Left cardiac atrium (tissue), 4 donors: ENCODE data around the gene ADGRA1. TPM values are rescaled to one million over a fixed set of nuclear protein-coding genes. Genes with fewer than 3 reads are reported as not detected.
"Not testable (repeated sequence)": the region's sequence is repeated elsewhere in the genome, so short reads cannot be mapped to it uniquely, and the experiment has no call there.

Experiments used
- ATAC-seq, 2 donors: fragments of 200-7000 bp; cut with Tn5 transposase; one replicate each; pipeline ENCODE4 v1.9.1; 2020; ENCODE audit warnings: mild to moderate bottlenecking in 2 of 2, moderate library complexity in 2 of 2
- DNase-seq: peaks from one replicate; pipeline ENCODE4 v3.0.0-alpha.2; 2020
- intact Hi-C, 2 donors: fragments of 100-400 bp; cut with DNase I; formaldehyde crosslinking; loops; one replicate each; pipeline versions ENCODE4 v1.14.1 to v1.15.1; 2022 to 2023
- total RNA-seq, 2 donors: library from RNA; stranded (reverse); fragmentation: NEBNext Ultra II Directional; extraction: Animal tissue kit (Norgen Biotek cat#: 25700); gene quantifications; one replicate each; pipeline ENCODE4 v1.2.1, GENCODE V29; 2021
- donor health status: DM: no; HTN: yes; CAD: no.
- donor health status: DM: no; HTN: yes; CAD: no; lungs with severe emphysema.
- donor health status: DM: yes; HTN: yes; CAD: no.
- donor health status: Dilated cardiomyopathy.

Gene ADGRA1
- total RNA-seq, 2 donors from 2014 or later, result 0.10 TPM; not detected in 1

DNA sequence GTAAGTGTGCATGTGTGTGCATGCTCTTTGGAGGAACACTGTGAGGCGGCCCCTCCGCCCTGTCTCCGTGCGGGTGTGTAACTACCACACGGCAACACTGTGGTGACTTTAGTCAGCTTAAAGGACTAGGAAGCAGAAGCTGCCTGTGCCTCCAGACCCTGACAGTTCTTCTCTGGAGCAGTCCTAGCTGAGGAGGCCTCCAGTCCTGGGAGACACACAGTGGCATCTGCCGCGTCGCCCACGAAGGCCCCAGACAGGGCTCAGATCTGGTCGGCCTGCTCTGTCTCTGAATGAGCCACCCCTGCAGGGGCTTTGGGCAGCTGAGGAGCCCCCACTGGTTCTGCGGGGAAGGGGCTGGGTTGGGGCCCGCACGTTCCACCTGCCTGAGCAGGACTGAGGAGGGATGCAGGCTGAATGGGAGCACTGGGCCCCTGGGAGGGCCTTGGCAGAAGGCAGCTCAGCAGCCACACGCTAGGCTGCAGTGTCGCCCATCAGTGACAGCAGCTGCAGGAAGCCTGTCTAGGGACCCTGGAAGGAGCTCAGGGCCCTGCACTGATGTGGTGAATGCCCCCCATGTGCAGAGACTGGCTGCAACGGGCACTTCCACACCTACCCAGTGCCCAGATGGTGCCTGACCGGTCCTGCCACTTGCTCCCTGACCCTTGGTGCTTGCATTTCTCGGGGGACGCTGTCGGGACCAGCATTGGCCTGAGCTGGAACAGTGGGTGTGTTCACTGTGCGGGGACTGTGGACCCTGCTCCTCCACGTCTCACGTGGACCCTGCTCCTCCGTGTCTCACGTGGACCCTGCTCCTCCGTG, 45.0 kb downstream of the ADGRA1 start:
- ATAC-seq (no peak), DNase-seq (no peak)
- intact Hi-C loops, result no loop called here

DNA sequence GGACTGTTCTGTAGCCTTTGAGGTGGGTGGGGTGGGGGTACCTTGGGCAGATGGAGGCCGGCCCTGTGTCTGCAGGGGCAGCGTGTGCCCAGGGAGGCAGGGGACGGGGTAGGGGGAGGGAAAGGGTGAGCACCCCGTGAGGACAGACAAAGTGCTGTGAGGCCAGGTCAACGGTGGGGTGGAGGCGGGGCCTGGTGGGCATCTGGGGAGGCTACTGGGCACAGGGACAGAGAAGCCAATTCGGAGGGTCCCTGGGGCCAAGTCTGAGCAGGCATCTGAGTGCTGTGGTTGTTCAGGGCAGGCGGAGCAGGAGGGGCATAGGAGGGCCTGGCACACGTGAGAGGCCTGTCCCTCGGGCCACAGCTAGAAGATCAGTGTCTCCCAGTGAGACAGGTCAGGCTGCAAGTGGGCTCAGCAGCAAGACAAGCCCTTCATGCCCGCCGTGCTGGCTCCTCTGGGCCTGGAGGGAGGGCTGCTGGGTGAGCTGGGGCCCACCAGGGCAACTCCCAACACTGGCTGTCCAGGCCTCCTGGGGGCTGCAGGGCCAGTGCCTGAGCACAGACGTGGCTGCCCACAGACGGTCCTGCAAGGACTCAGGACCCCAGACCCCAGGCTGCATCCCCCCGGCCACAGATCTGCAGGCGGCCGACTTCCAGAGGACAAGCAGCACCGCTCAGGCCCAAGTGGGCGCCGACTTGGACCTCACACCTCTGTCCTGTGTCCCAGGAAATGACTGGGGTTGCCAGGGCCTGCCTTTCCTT, 45.9 kb downstream of the ADGRA1 start:
- DNase-seq (no peak), ATAC-seq (no peak)
- intact Hi-C loops, result no loop called here

GRCh38 chr10:133134411-133135115, 46.8 kb downstream of the ADGRA1 start:
- ATAC-seq, result no peak
- intact Hi-C loops, result no loop called here
- DNase-seq, result no peak

DNA sequence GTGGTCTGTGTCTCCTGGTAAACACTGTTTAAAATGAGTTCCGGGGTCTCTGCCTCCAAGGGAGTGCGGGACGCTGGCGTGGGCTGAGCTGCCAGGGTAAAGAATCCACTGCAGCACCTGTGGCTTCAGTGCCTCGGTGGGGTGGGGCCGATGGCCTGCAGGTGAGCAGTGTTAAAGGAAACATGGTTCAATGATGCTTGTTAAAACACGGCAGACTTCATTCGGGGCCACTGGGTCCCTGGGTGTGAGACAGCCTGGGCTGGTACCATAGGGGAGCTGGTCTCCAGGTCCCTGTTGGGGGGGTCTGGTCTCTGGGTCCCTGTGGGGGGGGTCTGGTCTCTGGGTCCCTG, 47.4 kb downstream of the ADGRA1 start:
- intact Hi-C loops, result no loop called here
- DNase-seq, result no peak
- ATAC-seq, result no peak

- intact Hi-C loops, ATAC-seq, DNase-seq: not testable (repeated sequence)
These were observed 49.9 kb downstream of the ADGRA1 start for GRCh38 chr10:133137486-133138145.

DNA sequence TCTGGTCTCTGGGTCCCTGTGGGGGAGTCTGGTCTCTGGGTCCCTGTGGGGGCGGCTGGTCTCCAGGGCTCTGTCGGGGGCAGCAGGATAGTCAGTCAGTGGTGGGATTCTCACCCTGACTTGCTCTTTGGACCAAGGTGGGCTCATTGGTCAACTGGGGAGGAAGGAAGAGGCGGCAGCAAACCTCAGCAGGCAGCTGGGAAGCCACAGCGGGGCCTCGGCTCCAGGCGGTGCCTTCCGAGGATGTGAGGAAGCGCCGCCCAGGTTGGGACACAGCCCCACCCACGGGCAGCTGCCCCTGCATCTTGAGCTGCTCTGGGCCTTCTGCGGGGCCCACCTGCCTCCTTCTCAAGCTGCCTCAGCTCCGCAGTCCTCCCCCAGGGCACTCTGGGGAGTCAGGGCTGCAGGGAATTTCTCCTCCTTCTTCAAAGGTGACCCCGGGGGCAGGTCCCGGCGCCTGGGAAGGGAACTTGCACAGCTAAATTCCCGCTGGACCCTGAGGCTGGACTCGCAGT, 51.9 kb downstream of the ADGRA1 start:
- ATAC-seq (no peak), DNase-seq (no peak)
- intact Hi-C loops, result no loop called here

GRCh38 chr10:133140417-133141143, 52.9 kb downstream of the ADGRA1 start:
- intact Hi-C loops, result no loop called here
- no peak for DNase-seq
- no peak for ATAC-seq

- intact Hi-C loops, result no loop called here
- ATAC-seq (no peak), DNase-seq (no peak)
These were observed 53.6 kb downstream of the ADGRA1 start for GRCh38 chr10:133141144-133141957.

DNA sequence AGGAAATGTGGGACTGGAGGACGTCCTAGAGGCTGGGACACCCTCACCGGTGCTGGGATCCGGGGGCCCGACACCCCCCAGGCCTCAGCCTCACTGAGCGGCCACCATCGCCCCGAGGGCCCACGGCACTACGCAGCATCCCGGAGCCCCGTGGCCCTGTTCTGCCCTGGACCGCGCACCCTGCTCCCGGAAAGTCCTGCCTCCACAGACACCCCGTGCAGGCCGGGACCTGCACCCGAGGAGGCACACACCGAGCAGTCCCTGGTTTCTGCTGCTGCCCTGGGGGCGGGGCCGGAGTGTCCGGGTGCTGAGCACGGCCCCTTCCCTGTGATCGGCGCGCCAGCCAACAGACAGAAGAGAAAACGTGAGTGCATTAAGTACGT, 54.2 kb downstream of the ADGRA1 start:
- ATAC-seq, result no peak

GRCh38 chr10:133142523-133143199, 54.9 kb downstream of the ADGRA1 start:
- intact Hi-C loops, result no loop called here
- no peak for ATAC-seq
- DNase-seq, result no peak

More for the DNA sequence above, 54.2 kb downstream of the ADGRA1 start:
- intact Hi-C loops, result no loop called here
- DNase-seq, result no peak

DNA sequence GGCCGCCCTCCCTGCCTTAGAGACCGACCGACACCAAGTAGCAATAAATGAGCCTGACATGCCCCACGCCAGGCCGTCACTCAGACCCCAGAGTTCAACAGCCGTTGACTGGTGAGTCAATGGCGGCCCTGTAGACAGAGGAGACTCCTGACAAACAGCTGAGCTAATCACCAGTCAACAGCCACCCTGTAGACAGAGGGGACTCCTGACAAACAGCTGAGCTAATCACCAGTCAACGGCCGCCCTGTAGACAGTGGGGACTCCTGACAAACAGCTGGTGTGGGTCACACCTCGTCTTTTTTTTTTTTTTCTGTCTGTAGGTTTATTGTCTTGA, 55.4 kb downstream of the ADGRA1 start:
- ATAC-seq (no peak), DNase-seq (no peak)
- intact Hi-C loops, result no loop called here

- intact Hi-C loops, result no loop called here
- DNase-seq (no peak), ATAC-seq (no peak)
These were observed 55.8 kb downstream of the ADGRA1 start for GRCh38 chr10:133143546-133143945.

GRCh38 chr10:133144771-133145170, 57.0 kb downstream of the ADGRA1 start:
- no peak for DNase-seq
- intact Hi-C loops, result no loop called here
- ATAC-seq, result no peak

- DNase-seq (no peak), ATAC-seq (no peak)
- intact Hi-C loops, result no loop called here
These were observed 62.5 kb downstream of the ADGRA1 start for GRCh38 chr10:133150226-133150625.

DNA sequence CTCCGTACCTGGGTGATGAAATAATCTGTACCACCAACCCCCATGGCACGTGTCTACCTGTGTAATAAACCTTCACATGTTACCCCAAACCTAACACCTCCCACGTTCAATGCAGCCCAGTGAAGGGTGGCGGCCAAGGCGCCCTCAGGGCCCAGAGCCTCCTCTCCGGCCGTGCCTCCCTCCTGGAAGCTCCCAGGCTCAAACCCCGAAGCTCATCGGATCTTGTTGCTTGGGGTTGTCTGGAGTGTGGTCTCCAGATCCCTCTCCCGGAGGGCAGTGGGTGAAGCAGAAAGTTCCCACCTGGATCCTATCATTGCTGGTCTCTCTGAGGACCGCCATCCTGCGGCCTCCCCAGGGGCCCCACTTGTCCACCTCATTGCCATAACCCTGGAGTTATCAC, 62.9 kb downstream of the ADGRA1 start:
- DNase-seq, result no peak

DNA sequence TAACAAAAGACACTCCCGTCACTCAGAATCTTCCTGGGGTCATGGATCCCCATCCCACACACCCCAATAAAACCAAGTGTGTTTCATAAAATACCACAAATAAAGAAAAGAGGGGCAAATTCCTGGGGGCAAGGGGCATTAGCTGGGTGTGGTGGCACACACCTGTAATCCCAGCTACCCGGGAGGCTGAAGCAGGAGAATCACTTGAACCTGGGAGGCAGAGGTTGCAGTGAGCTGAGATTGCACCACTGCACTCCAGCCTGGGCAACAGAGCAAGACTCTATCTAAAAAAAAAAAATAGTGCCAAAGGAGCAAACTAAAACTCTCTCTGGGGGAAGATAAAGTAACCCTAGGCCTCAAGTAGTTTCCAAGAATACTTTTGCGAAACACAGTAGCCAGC, 63.3 kb downstream of the ADGRA1 start:
- ATAC-seq, DNase-seq, intact Hi-C loops: not testable (repeated sequence)

More for the DNA sequence above, 62.9 kb downstream of the ADGRA1 start:
- ATAC-seq, result no peak
- intact Hi-C loops, result no loop called here

DNA sequence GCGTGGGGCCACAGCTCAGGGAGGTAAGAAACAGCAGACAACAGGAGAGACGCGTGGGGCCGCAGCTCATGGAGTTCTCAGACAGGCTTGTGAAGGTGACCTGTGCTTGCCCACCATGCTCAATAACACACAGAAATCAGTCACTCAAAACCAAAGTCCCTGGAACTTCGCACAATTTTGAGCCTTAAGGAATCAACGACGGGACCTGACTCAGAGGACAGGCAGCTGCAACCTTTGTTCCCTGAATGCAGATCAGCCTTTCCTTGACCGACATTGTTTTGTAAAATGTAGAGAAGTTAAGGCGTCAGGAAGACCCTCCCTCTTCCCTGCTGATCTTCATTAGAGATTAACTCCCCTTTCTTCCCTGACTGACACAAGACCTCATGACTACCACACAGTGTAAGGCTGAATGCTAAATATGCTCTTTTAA, 63.8 kb downstream of the ADGRA1 start:
- ATAC-seq (no peak), DNase-seq (no peak)
- intact Hi-C loops, result no loop called here
